Activated CD4-positive, alpha-beta T cell treated with anti-CD3 and anti-CD28 coated beads, Interleukin-2, amount 50 U/mL, for 16 hours (primary cell): ENCODE results near the gene ITPRIP.

Source experiments
- DNase-seq: peaks from one replicate; pipeline ENCODE4 v3.0.0-alpha.2; 2020

The ITPRIP gene

DNA sequence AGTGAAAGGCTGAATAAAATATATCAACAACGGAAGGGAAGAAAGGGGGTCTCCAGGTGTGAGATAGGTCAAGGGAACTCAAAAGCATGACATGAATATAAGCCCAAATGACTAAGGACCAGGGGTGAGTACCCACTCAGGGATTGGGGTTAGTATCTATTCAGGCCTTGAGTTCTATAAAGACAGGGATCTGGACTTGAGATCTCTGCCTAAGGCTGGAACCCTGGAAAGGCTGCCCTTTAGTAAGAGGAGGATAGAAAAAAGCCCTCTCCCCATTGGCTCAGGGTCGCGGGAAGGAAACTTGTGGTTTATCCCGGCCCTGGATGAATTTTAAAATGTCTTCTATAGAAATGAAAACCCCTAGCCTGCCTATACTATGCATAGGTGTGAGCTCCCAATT lies 2.4 kb upstream of the ITPRIP start:
- no peak for DNase-seq

DNA sequence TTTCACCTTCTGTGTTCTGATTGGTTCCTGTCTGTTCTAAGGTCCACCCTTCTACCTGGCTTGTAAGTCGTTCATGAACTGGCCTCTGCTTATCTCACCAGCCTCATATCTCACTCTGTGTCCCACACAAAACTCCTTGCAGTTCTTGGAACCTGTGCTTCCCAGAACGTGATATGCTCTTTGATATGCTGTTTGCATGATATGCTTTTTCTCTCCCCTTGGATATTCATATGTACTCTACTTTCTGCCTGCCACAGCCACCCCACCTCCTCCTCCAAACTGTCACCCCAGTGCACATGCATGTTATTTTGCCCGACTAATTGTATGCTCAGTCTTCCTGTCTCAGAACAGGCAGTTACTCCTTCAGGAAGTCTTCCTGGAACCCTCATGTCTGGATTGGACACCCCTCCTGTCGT lies 1.9 kb upstream of the ITPRIP start:
- DNase-seq: no peak

GRCh38 chr10:104339469-104340110 lies 1.3 kb upstream of the ITPRIP start:
- DNase-seq: no peak

DNA sequence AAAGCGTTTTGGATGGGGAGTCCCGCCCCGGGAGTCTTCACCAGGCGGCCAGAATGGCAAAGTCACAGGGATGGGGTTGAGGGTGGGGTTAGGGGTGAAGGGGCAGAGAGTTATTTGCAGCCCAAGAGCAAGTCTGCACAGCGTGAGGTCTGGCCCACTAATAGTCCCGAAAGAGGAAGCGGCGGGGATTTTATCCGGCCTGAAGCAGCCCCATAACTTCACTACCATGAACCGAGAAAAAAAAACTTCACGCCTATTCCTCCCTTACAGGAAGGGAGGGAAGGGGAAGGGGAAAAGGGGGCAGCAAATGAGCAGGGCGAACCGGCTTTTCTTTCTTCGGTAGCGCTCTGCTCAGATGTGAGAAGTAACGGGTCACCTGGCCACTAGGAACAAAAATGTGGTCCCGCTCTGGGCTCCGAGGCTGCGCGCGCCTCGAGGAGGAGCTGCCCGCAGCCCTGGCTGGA lies 712 bp downstream of the ITPRIP start:
- DNase-seq: peak; percentile 45

GRCh38 chr10:104336821-104337467 lies 1.3 kb downstream of the ITPRIP start:
- DNase-seq: no peak

DNA sequence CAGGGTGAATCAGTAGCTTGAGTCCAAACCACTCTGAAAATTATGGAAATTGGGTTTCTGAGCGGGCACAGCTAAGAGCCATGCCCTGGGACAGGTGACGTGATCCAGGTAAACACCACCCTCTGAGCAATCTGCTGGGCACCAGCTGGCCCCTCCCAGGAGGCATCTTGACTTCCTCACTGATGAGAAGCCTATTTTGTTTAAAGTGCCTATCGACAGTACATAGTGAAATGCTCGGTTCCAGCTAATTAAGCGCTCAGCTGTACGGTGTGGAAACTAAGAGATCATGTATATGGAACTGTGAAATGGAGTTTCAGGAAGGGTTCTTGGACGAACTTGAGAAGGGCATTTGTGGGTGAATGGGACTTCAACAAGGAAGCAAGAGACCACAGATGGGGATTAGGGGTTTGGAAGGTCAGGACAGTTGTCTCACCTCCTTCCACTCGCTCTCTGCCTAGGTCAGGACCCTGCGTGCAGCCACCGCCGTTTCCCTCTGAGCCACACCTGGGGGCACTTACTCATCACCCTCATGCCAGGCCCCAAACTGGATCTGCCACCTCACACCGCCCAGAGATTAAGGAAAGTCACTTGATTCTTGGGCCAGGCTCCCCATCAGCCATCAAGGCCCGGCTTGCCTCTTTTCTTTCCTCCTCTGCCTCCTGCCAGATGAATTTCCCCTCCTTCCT lies 3.2 kb downstream of the ITPRIP start:
- DNase-seq: no peak

DNA sequence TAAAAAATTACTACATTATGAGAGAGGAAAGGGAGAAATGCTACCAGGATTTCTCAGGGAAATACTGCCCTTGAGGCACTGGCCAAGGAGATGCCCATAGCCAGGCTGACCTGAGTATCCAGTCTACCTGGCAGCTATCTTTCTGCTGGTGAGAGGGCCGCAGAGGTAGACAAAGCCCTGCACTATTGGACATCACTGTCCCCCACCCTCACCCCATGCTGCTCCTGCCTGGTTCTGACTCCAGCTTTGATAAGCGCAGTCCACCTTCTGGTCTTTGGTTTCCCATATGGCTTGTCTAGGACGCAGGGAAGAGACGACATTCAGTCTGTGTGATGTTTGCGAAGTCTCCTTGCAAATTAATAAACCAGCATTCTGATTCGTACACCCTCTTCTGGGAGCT lies 3.7 kb downstream of the ITPRIP start:
- DNase-seq: no peak

GRCh38 chr10:104333728-104334373 lies 4.4 kb downstream of the ITPRIP start:
- no peak for DNase-seq

DNA sequence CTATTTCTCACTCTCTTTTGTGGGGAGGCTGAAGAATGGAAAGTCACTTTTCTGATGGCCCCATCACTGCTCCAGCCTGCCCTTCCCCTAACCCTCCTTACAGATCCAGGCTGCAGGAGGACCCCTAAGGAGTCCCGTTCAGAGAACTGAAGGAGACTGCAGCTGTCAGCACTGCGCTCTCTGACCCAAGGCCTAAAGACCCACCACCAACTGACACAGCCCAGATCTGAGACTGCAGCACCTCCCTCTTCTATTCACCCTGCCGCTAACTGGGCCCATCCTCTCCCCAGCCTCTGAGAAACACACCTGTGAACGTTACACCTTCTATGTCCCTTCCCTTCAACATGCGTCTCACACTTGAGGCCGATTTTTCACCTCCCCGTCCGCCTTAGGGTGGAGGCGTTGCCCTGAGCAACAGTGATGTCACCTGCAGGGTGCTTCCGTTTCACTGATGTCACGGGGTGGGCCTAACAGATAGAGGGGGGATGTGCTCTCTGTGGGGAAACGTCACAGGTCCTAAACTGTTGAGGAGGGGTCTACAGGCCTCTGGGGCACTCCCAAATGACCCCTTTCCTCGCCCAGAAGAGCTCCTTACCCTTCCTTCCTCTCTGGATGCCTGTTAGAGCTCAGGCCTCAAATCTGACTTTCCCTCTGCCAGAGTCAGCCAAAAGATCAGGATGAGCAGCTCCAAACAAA lies 5.1 kb downstream of the ITPRIP start:
- no peak for DNase-seq

GRCh38 chr10:104332243-104333031 lies 5.8 kb downstream of the ITPRIP start:
- DNase-seq: no peak

DNA sequence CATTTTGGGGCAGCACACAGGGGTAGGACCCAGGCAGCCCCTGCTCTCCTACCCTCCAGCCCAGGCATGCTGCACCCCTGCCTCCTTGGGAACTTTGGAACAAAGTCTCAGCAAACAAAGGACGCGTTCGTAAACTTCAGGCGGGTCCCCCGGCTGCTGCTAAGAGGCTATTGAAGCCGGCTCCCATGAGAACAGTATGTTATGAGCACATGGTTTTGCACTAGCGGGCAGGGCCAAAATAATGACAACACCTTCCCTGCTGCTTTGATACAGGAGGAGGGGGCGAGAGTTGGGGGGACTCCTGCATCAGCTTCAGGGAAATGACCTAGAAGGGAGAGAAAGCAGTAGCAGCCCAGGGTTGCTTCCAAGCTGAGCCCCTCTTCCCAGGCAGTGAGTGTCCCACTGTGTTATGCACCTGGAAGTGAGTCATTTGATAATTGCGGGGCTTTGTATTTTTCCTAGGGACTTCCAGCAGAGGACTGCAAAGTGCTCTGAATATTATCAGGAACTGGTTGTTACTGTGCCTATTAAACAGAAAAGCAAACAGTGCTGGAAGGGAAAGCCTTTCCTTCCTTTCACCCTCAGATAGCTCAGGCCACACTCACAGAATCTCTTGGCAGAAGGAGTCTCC lies 6.9 kb downstream of the ITPRIP start:
- DNase-seq: no peak

DNA sequence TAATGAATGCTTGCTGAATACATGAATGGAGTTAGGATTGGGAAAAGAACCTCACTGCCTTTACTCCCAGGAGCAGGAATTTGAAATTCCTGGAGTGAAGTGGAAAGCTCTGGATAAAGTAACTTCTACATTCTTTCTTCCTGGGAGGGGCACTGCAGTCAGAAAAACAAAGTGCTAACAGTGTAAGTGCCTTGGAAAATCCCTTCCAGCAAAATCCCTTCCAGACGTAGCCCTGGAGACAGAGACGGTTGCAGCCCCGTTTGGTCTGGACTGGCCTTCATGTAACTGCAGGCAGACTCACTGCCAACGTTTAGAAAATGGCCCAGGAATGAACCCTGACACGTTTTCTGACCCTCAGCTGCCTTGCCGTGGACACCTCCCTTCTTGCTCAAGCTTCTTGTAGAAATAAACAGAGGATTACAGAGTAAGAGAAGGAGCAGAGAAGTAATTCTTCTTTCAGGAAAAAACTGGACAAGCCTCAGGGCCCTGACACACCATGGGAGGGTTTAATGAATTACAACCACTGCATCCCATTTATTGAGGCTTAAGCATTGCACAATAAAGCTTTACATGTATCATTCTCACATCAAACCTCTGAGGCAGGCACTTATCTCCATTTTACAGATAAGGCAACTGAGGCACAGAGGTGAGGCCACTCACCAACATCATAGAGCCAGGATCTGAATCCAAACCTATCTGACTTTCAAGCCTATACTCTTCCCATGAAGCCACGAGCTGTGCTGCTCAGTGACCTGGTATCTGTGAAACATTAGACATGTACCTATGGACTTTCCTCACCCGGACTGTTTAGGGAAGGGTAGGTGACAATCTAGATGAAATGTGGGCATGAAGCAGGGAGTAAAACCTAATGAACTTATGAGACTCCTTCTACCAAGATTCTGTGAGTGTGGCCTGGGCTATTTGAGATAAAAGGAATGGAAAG lies 7.8 kb downstream of the ITPRIP start:
- DNase-seq: no peak

- DNase-seq: no peak
Observed at GRCh38 chr10:104329735-104330134, 8.5 kb downstream of the ITPRIP start.

GRCh38 chr10:104328896-104329710 lies 9.2 kb downstream of the ITPRIP start:
- DNase-seq: peak; percentile 85

DNA sequence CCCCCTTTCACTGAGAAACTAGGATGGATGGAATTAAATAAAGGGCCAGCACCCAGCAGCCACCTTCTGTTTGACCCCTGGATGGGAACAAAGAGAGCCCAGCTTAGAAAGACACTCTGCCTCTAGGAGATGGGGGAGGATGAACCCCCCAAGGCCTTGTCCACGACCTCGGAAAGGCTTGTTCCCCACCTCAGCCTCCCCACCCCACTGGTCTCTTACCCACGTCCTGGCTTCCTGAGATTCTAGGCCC lies 9.7 kb downstream of the ITPRIP start:
- DNase-seq: no peak

DNA sequence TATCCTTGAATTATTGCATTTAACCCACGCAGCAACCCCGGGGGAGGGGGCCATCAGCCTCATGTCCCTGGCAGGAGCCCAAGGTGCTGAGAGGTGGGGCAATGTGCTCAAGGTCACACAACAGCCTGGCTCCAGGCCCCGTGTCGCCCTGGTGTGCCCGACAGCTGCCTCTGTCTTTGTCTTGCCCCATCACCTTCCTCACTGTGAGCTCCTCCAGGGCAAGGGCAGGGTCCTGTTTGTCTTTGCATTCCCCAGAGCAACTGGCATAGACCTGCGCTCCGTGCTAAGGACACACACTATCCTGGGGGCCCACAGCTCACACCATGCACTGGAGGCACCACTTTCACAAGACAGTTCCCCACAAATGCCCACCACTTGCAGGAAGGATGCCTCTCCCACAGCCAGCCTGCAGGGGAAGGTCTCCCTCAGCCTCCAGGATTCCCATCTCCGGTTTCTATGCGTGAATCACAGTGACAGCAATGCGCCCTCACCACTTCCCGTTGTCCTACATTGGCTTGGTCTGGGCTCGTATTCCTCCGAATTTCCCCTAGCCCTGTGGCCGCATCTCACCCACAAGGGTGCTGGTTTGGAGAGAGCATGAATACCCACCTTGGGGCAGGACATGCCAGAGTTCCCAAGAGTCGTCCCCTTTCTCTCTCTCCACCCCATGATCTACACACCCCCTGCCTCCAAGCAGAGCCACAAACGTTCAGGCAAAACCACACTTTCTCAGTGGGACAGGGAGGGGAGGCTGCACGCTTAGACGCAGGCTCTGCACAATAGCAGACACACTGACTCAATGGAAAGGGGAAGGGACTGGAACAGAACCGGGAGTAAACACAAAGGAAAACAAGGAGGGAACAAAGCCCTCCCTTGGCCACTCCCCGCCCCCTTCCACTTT lies 10.3 kb downstream of the ITPRIP start:
- DNase-seq: no peak

GRCh38 chr10:104326991-104327610 lies 11.2 kb downstream of the ITPRIP start:
- DNase-seq: no peak
